ENCODE data around the gene XKRX. TPM values are rescaled to one million over a fixed set of nuclear protein-coding genes. Genes with fewer than 3 reads are reported as not detected.

Gene XKRX
- polyA plus RNA-seq (ENCODE audit: insufficient read length) = 0.05 TPM

GRCh38 chrX:100928660-100929613 lies at the start of gene XKRX:
TSS of gene XKRX (minus strand) at chrX:100928917. CDS start at chrX:100928304, 613 bp downstream.
- no peak for DNase-seq (ENCODE audit: low read depth)

GRCh38 chrX:100976211-100976610 lies 47.5 kb upstream of the XKRX start:
- no peak for DNase-seq (ENCODE audit: low read depth)

GRCh38 chrX:100975212-100975611 lies 46.5 kb upstream of the XKRX start:
- DNase-seq (ENCODE audit: low read depth) = no peak

GRCh38 chrX:100973411-100973810 lies 44.7 kb upstream of the XKRX start:
- no peak for DNase-seq (ENCODE audit: low read depth)

GRCh38 chrX:100969936-100970335 lies 41.2 kb upstream of the XKRX start:
- DNase-seq (ENCODE audit: low read depth) = no peak

- no peak for DNase-seq (ENCODE audit: low read depth)
These were observed 40.7 kb upstream of the XKRX start, which contains the start of gene ARL13A for GRCh38 chrX:100969408-100969807. TSS of gene ARL13A (plus strand) at chrX:100969708. CDS start at chrX:100973690, 3,982 bp downstream.

- DNase-seq (ENCODE audit: low read depth) = no peak
These were observed 35.6 kb upstream of the XKRX start for GRCh38 chrX:100964362-100964761.

GRCh38 chrX:100962811-100963210 lies 34.1 kb upstream of the XKRX start:
- DNase-seq (ENCODE audit: low read depth) = no peak

- DNase-seq (ENCODE audit: low read depth) = no peak
These were observed 19.8 kb upstream of the XKRX start for GRCh38 chrX:100948557-100948956.

GRCh38 chrX:100946299-100946927 lies 17.7 kb upstream of the XKRX start:
- DNase-seq (ENCODE audit: low read depth) = no peak

GRCh38 chrX:100944601-100945000 lies 15.9 kb upstream of the XKRX start:
- DNase-seq (ENCODE audit: low read depth) = no peak

- DNase-seq (ENCODE audit: low read depth) = no peak
These were observed 10.6 kb upstream of the XKRX start for GRCh38 chrX:100939333-100939732.

- DNase-seq (ENCODE audit: low read depth) = no peak
These were observed 7.0 kb upstream of the XKRX start for GRCh38 chrX:100935767-100936166.

GRCh38 chrX:100931925-100932285 lies 3.2 kb upstream of the XKRX start:
- DNase-seq (ENCODE audit: low read depth) = no peak

GRCh38 chrX:100931218-100931924 lies 2.7 kb upstream of the XKRX start:
- no peak for DNase-seq (ENCODE audit: low read depth)

GRCh38 chrX:100926453-100926852 lies 2.3 kb downstream of the XKRX start:
- DNase-seq (ENCODE audit: low read depth) = no peak

GRCh38 chrX:100924375-100924774 lies 4.3 kb downstream of the XKRX start:
- no peak for DNase-seq (ENCODE audit: low read depth)

- DNase-seq (ENCODE audit: low read depth) = no peak
These were observed 13.2 kb downstream of the XKRX start for GRCh38 chrX:100915562-100915961.

GRCh38 chrX:100913111-100913510 lies 15.6 kb downstream of the XKRX start:
- no peak for DNase-seq (ENCODE audit: low read depth)

- no peak for DNase-seq (ENCODE audit: low read depth)
These were observed 17.0 kb downstream of the XKRX start for GRCh38 chrX:100911731-100912130.

GRCh38 chrX:100905620-100906019 lies 23.1 kb downstream of the XKRX start:
- DNase-seq (ENCODE audit: low read depth) = no peak

GRCh38 chrX:100904433-100904832 lies 24.3 kb downstream of the XKRX start:
- no peak for DNase-seq (ENCODE audit: low read depth)
